RCC 7860 (cell line): ENCODE results near the gene DBNDD2.
A peak's percentile ranks its signal among the peaks of the same experiment; 100 is the strongest.

Source experiments
- DNase-seq: peaks from one replicate; pipeline ENCODE4 v3.0.0-alpha.2; 2015; ENCODE audit warnings: low spot score
- FAIRE-seq: peaks from 2 replicates; lab custom pipeline; 2012; peaks lifted over from hg19 to GRCh38; lab: Jason Lieb, UNC

Gene DBNDD2

GRCh38 chr20:45445805-45446562, 37.9 kb downstream of the DBNDD2 start:
- FAIRE-seq = no peak
- DNase-seq = peak; percentile 29

GRCh38 chr20:45448270-45448669, 40.2 kb downstream of the DBNDD2 start:
- FAIRE-seq = no peak
- DNase-seq = no peak

GRCh38 chr20:45449528-45449927, 41.4 kb downstream of the DBNDD2 start:
- DNase-seq (no peak), FAIRE-seq (no peak)

GRCh38 chr20:45450097-45450818, 42.2 kb downstream of the DBNDD2 start:
- DNase-seq (peak; percentile 45), FAIRE-seq (no peak)

- FAIRE-seq (no peak), DNase-seq (no peak)
Measured at GRCh38 chr20:45452238-45452637, 44.1 kb downstream of the DBNDD2 start.

- FAIRE-seq (no peak), DNase-seq (no peak)
Measured at GRCh38 chr20:45452772-45453691, 44.9 kb downstream of the DBNDD2 start.

- FAIRE-seq = no peak
- DNase-seq = no peak
Measured at GRCh38 chr20:45456632-45457031, 48.5 kb downstream of the DBNDD2 start.

- no peak for DNase-seq
- FAIRE-seq = no peak
Measured at GRCh38 chr20:45459606-45460005, 51.5 kb downstream of the DBNDD2 start.
